Panc1 (cell line): ENCODE data around the gene DOCK1. TPM values are rescaled to one million over a fixed set of nuclear protein-coding genes. Genes with fewer than 3 reads are reported as not detected.

Source experiments
- ATAC-seq: fragments of 200-7000 bp; cut with Tn5 transposase; 2 replicates; pipeline ENCODE4 v1.9.1; 2020; ENCODE audit warnings: mild to moderate bottlenecking, moderate library complexity
- BruUV-seq: library from RNA; stranded (reverse); fragments of 400-500 nt; replicated peaks from 2 replicates; lab custom pipeline; 2021; lab: Mats Ljungman, UMichigan
- CTCF ChIA-PET: fragments of 300-600 bp; sonication (Branson Sonifier 250); formaldehyde crosslinking; loops from one replicate; lab custom pipeline; 2022; ENCODE audit warnings: antibody characterized with exemption; lab: Charles Lee
- POLR2A ChIA-PET: fragments of 300-600 bp; sonication (Branson Sonifier 250); formaldehyde crosslinking; loops from one replicate; lab custom pipeline; 2022; ENCODE audit warnings: antibody characterized with exemption; lab: Charles Lee
- DNase-seq: peaks from one replicate; pipeline ENCODE4 v3.0.0-alpha.2; 2010; ENCODE audit warnings: low read depth, low spot score
- H3K27ac ChIP-seq: 2 replicates; pipeline ENCODE4 v1.5.1; 2011; ENCODE audit warnings: mild to moderate bottlenecking, low read length, inconsistent platforms
- H3K27me3 ChIP-seq: fragments of 200-500 bp; sonication (Bioruptor generic); 2 replicates; pipeline ENCODE4 v1.6.0; 2014; ENCODE audit warnings: low read length, inconsistent platforms; ENCODE audit not compliant: control insufficient read depth, insufficient read depth
- H3K36me3 ChIP-seq: fragments of 200-500 bp; sonication (Bioruptor generic); 2 replicates; pipeline ENCODE4 v1.5.1; 2014; ENCODE audit warnings: inconsistent platforms, mild to moderate bottlenecking, low read length, moderate library complexity; ENCODE audit not compliant: control insufficient read depth, insufficient read depth
- H3K4me1 ChIP-seq: 2 replicates; pipeline ENCODE4 v1.5.1; 2011; ENCODE audit warnings: inconsistent platforms, mild to moderate bottlenecking, low read length, moderate library complexity; ENCODE audit not compliant: control insufficient read depth, insufficient read depth
- H3K4me3 ChIP-seq, 2 experiments: 2 replicates each; pipeline ENCODE4 v1.5.1; 2011 to 2012; ENCODE audit warnings: low read depth in 2 of 2, low read length in 2 of 2, mild to moderate bottlenecking in 2 of 2, inconsistent platforms in 1 of 2, moderate library complexity in 1 of 2
- H3K9me3 ChIP-seq: fragments of 200-500 bp; sonication (Bioruptor generic); 2 replicates; pipeline ENCODE4 v1.5.1; 2014; ENCODE audit warnings: low read depth, mild to moderate bottlenecking, inconsistent platforms, low read length, moderate library complexity; ENCODE audit not compliant: control insufficient read depth, insufficient read depth
- POLR2AphosphoS5 ChIP-seq: IDR thresholded peaks from 2 replicates; pipeline ENCODE4 v1.6.1; 2012; ENCODE audit warnings: mild to moderate bottlenecking, low read depth, low read length, moderate library complexity
- SIN3A ChIP-seq: IDR thresholded peaks from 2 replicates; pipeline ENCODE4 v1.6.1; 2012; ENCODE audit warnings: low read depth, mild to moderate bottlenecking, low read length, moderate library complexity, borderline replicate concordance; ENCODE audit not compliant: insufficient read depth
- TCF7L2 ChIP-seq: IDR thresholded peaks from 2 replicates; pipeline ENCODE4 v1.6.1; 2011; ENCODE audit warnings: mild to moderate bottlenecking, low read depth, low read length, inconsistent platforms
- in situ Hi-C: cut with HindIII; loops from 2 replicates; pipeline ENCODE4 v1.10.0; 2016; ENCODE audit warnings: low sequenced_read_pairs, low pct_unique_long_range_greater_than_20kb
- intact Hi-C: fragments of 100-400 bp; cut with micrococcal nuclease; formaldehyde crosslinking; loops from one replicate; pipeline ENCODE4 v1.10.0; 2022; ENCODE audit not compliant: unreplicated experiment
- total RNA-seq: library from RNA; stranded (reverse); gene quantifications from one replicate; pipeline ENCODE4 v1.2.1, GENCODE V29; 2021; ENCODE audit not compliant: unreplicated experiment
- TF ChIP-seq, protein P1 (sequence below): fragments of 450-650 bp; IDR thresholded peaks from 2 replicates; pipeline ENCODE4 v1.5.1; 2017; ENCODE audit warnings: mild to moderate bottlenecking
- TF ChIP-seq, protein P2 (sequence below), 2 experiments: IDR thresholded peaks; 2 replicates each; pipeline ENCODE4 v1.6.1; 2011 to 2012; ENCODE audit warnings: low read depth in 2 of 2, control low read depth in 1 of 2, low read length in 1 of 2, mild to moderate bottlenecking in 1 of 2, moderate library complexity in 1 of 2; ENCODE audit not compliant: insufficient read depth in 1 of 2

DOCK1 gene
- total RNA-seq, 1 experiment from 2014 or later: 67.6 TPM

DNA sequence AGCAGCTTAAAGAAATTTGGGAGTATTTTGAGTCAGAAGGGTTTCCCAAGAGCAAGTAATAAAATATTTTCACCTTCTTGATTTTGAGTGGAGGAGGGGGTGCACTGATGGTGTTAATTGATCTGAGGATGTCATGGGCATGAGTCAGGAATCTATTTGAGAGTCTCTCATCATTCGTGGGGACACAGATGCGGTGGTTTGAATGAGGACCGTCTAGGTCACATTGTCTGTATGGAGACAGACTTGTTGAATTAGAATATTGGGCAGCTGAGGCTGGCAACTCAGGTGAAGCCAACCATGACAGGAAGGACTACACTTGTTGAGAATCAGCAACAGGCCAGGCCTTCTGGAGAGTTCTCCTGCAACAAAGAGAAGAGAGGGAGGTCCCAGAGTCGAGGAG lies 164.2 kb downstream of the DOCK1 start:
- Histone ChIP-seq H3K27ac (no peak overlapping the region), H3K9me3 (no peaks in the 10 kb centered on the region), H3K27me3 (no peaks in the 10 kb centered on the region), H3K36me3 (no peaks in the 10 kb centered on the region; the same call in 1 of the 2 replicates), H3K4me1 (no peaks in the 10 kb centered on the region), H3K4me3 (no peak overlapping the region)
- ATAC-seq (no peak), DNase-seq (no peak)
- ChIA-PET CTCF (no interaction called here), POLR2A (no interaction called here)
- in situ Hi-C loops: no loop called here
- BruUV-seq: no TSS peak
- TF ChIP-seq, protein P1, sequence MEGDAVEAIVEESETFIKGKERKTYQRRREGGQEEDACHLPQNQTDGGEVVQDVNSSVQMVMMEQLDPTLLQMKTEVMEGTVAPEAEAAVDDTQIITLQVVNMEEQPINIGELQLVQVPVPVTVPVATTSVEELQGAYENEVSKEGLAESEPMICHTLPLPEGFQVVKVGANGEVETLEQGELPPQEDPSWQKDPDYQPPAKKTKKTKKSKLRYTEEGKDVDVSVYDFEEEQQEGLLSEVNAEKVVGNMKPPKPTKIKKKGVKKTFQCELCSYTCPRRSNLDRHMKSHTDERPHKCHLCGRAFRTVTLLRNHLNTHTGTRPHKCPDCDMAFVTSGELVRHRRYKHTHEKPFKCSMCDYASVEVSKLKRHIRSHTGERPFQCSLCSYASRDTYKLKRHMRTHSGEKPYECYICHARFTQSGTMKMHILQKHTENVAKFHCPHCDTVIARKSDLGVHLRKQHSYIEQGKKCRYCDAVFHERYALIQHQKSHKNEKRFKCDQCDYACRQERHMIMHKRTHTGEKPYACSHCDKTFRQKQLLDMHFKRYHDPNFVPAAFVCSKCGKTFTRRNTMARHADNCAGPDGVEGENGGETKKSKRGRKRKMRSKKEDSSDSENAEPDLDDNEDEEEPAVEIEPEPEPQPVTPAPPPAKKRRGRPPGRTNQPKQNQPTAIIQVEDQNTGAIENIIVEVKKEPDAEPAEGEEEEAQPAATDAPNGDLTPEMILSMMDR: no peak
- TF ChIP-seq, protein P2, sequence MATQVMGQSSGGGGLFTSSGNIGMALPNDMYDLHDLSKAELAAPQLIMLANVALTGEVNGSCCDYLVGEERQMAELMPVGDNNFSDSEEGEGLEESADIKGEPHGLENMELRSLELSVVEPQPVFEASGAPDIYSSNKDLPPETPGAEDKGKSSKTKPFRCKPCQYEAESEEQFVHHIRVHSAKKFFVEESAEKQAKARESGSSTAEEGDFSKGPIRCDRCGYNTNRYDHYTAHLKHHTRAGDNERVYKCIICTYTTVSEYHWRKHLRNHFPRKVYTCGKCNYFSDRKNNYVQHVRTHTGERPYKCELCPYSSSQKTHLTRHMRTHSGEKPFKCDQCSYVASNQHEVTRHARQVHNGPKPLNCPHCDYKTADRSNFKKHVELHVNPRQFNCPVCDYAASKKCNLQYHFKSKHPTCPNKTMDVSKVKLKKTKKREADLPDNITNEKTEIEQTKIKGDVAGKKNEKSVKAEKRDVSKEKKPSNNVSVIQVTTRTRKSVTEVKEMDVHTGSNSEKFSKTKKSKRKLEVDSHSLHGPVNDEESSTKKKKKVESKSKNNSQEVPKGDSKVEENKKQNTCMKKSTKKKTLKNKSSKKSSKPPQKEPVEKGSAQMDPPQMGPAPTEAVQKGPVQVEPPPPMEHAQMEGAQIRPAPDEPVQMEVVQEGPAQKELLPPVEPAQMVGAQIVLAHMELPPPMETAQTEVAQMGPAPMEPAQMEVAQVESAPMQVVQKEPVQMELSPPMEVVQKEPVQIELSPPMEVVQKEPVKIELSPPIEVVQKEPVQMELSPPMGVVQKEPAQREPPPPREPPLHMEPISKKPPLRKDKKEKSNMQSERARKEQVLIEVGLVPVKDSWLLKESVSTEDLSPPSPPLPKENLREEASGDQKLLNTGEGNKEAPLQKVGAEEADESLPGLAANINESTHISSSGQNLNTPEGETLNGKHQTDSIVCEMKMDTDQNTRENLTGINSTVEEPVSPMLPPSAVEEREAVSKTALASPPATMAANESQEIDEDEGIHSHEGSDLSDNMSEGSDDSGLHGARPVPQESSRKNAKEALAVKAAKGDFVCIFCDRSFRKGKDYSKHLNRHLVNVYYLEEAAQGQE (IDR thresholded peaks at IDR 0.05; ENCODE audit: insufficient read depth in 1 of 2, low read depth in 2 of 2, low read length in 1 of 2): no peak
- TF ChIP-seq SIN3A (no peak), TCF7L2 (no peak), POLR2AphosphoS5 (no peak)
- intact Hi-C loops: no loop called here

DNA sequence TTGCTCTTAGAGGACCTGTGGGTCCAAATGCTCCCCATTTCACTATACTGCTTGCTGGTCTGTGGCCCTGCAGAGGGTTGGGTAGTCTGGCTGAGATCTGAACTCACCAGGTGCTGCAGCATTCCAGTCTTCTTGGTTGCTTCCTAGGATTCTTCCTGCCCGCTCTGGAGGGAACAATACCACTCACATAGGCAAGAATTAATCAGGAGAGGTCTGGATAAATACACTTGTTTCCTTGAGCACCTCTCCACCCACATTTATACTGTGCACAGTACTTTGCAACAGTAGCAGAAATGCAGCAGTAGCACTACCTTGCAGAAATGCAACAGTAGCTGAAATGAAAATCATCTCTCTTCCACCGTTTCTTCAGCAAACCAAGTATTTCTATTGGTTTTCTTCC lies 165.9 kb downstream of the DOCK1 start:
- ATAC-seq (no peak), DNase-seq (no peak)
- H3K4me1 ChIP-seq: no peaks in the 10 kb centered on the region
- no peak overlapping the region for H3K27ac ChIP-seq
- no peaks in the 10 kb centered on the region; the same call in 1 of the 2 replicates for H3K36me3 ChIP-seq
- TF ChIP-seq SIN3A (no peak), TCF7L2 (no peak), POLR2AphosphoS5 (no peak)
- TF ChIP-seq, protein P2 (IDR thresholded peaks at IDR 0.05; ENCODE audit: insufficient read depth in 1 of 2, low read depth in 2 of 2, low read length in 1 of 2): no peak
- TF ChIP-seq, protein P1: no peak
- in situ Hi-C loops: no loop called here
- POLR2A ChIA-PET: no interaction called here
- no peak overlapping the region for H3K4me3 ChIP-seq
- BruUV-seq: no TSS peak
- intact Hi-C loops: no loop called here
- no peaks in the 10 kb centered on the region for H3K27me3 ChIP-seq
- no peaks in the 10 kb centered on the region for H3K9me3 ChIP-seq
- CTCF ChIA-PET: no interaction called here
